AG10803 (cell line): ENCODE data around the gene GRB10.

Source experiments
- DNase-seq: peaks from one replicate; pipeline ENCODE4 v3.0.0; 2010; ENCODE audit warnings: low read depth
- H3K4me3 ChIP-seq: 2 replicates; pipeline ENCODE4 v1.5.1; 2011; ENCODE audit warnings: mild to moderate bottlenecking, low read length, control low read depth
- CTCF ChIP-seq: conservative IDR thresholded peaks from 2 replicates; pipeline ENCODE4 v1.5.1; 2011; ENCODE audit warnings: mild to moderate bottlenecking, low read length, control low read depth, inconsistent platforms

Gene GRB10

GRCh38 chr7:50657912-50658311 lies 124.8 kb downstream of the GRB10 start:
- no peak overlapping the region for H3K4me3 ChIP-seq
- TF ChIP-seq CTCF, result no peak
- no peak for DNase-seq

- TF ChIP-seq CTCF, result peak; percentile 40
- H3K4me3 ChIP-seq, result no peak overlapping the region
- peak; percentile 84 for DNase-seq
Measured at GRCh38 chr7:50657341-50657873, 125.3 kb downstream of the GRB10 start.

- no peak overlapping the region for H3K4me3 ChIP-seq
- DNase-seq, result no peak
- no peak for TF ChIP-seq CTCF
Measured at GRCh38 chr7:50656141-50656895, 126.4 kb downstream of the GRB10 start.

GRCh38 chr7:50655490-50655889 lies 127.2 kb downstream of the GRB10 start:
- no peak overlapping the region for H3K4me3 ChIP-seq
- no peak for DNase-seq
- no peak for TF ChIP-seq CTCF

GRCh38 chr7:50655020-50655419 lies 127.7 kb downstream of the GRB10 start:
- no peak for TF ChIP-seq CTCF
- no peak for DNase-seq
- H3K4me3 ChIP-seq, result no peak overlapping the region

- H3K4me3 ChIP-seq, result no peak overlapping the region
- DNase-seq, result peak; percentile 22
- TF ChIP-seq CTCF, result no peak
Measured at GRCh38 chr7:50653981-50654425, 128.7 kb downstream of the GRB10 start.

- TF ChIP-seq CTCF, result no peak
- H3K4me3 ChIP-seq, result no peak overlapping the region
- peak; percentile 78 for DNase-seq
Measured at GRCh38 chr7:50653126-50653864, 129.4 kb downstream of the GRB10 start.
